ENCODE results near the gene APEH.

The APEH gene

GRCh38 chr3:49652218-49652902 lies 21.8 kb upstream of the APEH start:
- no peak for DNase-seq

GRCh38 chr3:49652903-49653415 lies 21.2 kb upstream of the APEH start:
- no peak for DNase-seq

- no peak for DNase-seq
Measured at GRCh38 chr3:49653621-49654020, 20.5 kb upstream of the APEH start.

- DNase-seq: no peak
Measured at GRCh38 chr3:49654176-49654825, 19.9 kb upstream of the APEH start.

GRCh38 chr3:49654955-49655556 lies 19.1 kb upstream of the APEH start:
- DNase-seq: peak; percentile 69

GRCh38 chr3:49655731-49656285 lies 18.3 kb upstream of the APEH start:
- DNase-seq: no peak

- no peak for DNase-seq
Measured at GRCh38 chr3:49656541-49657112, 17.5 kb upstream of the APEH start.

GRCh38 chr3:49657208-49657915 lies 16.8 kb upstream of the APEH start:
- no peak for DNase-seq

- no peak for DNase-seq
Measured at GRCh38 chr3:49658711-49659110, 15.4 kb upstream of the APEH start.

- DNase-seq: no peak
Measured at GRCh38 chr3:49659756-49660155, 14.4 kb upstream of the APEH start.

GRCh38 chr3:49661281-49661680 lies 12.9 kb upstream of the APEH start:
- no peak for DNase-seq

- DNase-seq: no peak
Measured at GRCh38 chr3:49662021-49662420, 12.1 kb upstream of the APEH start.

GRCh38 chr3:49662720-49663413 lies 11.3 kb upstream of the APEH start:
- no peak for DNase-seq

- DNase-seq: no peak
Measured at GRCh38 chr3:49663831-49664230, 10.3 kb upstream of the APEH start.

- DNase-seq: no peak
Measured at GRCh38 chr3:49664300-49664699, 9.9 kb upstream of the APEH start.

GRCh38 chr3:49665822-49666519 lies 8.2 kb upstream of the APEH start:
- no peak for DNase-seq

GRCh38 chr3:49666592-49666991 lies 7.6 kb upstream of the APEH start:
- no peak for DNase-seq

- no peak for DNase-seq
Measured at GRCh38 chr3:49667701-49668413, 6.3 kb upstream of the APEH start.

GRCh38 chr3:49668414-49668797 lies 5.7 kb upstream of the APEH start:
- no peak for DNase-seq

- DNase-seq: no peak
Measured at GRCh38 chr3:49668861-49669260, 5.3 kb upstream of the APEH start.

- no peak for DNase-seq
Measured at GRCh38 chr3:49669352-49669751, 4.8 kb upstream of the APEH start.
